T-cell (primary cell): ENCODE measurements around the gene RAB40B. TPM values are rescaled to one million over a fixed set of nuclear protein-coding genes. Genes with fewer than 3 reads are reported as not detected.

ENCODE experiments used
- ATAC-seq, 4 experiments: fragments of 200-7000 bp in 3 of 4; fragments of 150-1000 bp in 1 of 4; cut with Tn5 transposase; replicated peaks in 1 of 4; 1 replicate in 3 of 4; 2 replicates in 1 of 4; pipeline ENCODE4 v1.10.0; 2021; ENCODE audit warnings: moderate library complexity in 3 of 4, mild to moderate bottlenecking in 2 of 4, moderate number of reproducible peaks in 1 of 4
- CTCF ChIA-PET, 2 donors: fragments of 300-600 bp; sonication (Branson Sonifier 250); formaldehyde crosslinking; loops; one replicate each; lab custom pipeline; 2022; ENCODE audit warnings: antibody characterized with exemption in 2 of 2; lab: Charles Lee
- POLR2A ChIA-PET, 2 donors: fragments of 300-600 bp; sonication (Branson Sonifier 250); formaldehyde crosslinking; loops; one replicate each; lab custom pipeline; 2022; ENCODE audit warnings: antibody characterized with exemption in 2 of 2; lab: Charles Lee
- DNase-seq, 35 experiments: peaks; one replicate each; pipeline versions ENCODE4 v3.0.0 to v3.0.0-alpha.2; 2013 to 2023
- H3K27ac ChIP-seq: one replicate; pipeline ENCODE4 v1.5.1; 2013; ENCODE audit warnings: low read length
- H3K27me3 ChIP-seq, 2 experiments: replicated peaks in 1 of 2; 1 replicate in 1 of 2; 2 replicates in 1 of 2; pipeline versions ENCODE4 v1.6.1 to v1.7.0; 2013; ENCODE audit warnings: low read length in 1 of 2, mixed read lengths in 1 of 2; ENCODE audit not compliant: control insufficient read depth in 2 of 2, insufficient read depth in 2 of 2; ENCODE audit errors: extremely low read depth in 1 of 2
- H3K36me3 ChIP-seq, 2 donors: 1 replicate in 1 of 2; 2 replicates in 1 of 2; pipeline versions ENCODE4 v1.6.1 to v1.7.0; 2013; ENCODE audit warnings: low read length in 1 of 2; ENCODE audit not compliant: control insufficient read depth in 2 of 2, insufficient read depth in 1 of 2; ENCODE audit errors: extremely low read depth in 1 of 2
- H3K4me1 ChIP-seq, 2 experiments: 1 replicate in 1 of 2; 2 replicates in 1 of 2; pipeline versions ENCODE4 v1.6.1 to v1.7.0; 2013; ENCODE audit warnings: low read length in 2 of 2, mixed read lengths in 1 of 2; ENCODE audit not compliant: insufficient read depth in 2 of 2, control insufficient read depth in 1 of 2; ENCODE audit errors: extremely low read depth in 1 of 2
- H3K4me3 ChIP-seq, 2 donors: 1 replicate in 1 of 2; 2 replicates in 1 of 2; pipeline versions ENCODE4 v1.5.1 to v1.7.0; 2013; ENCODE audit warnings: mild to moderate bottlenecking in 2 of 2, low read length in 1 of 2, moderate library complexity in 1 of 2; ENCODE audit not compliant: control insufficient read depth in 1 of 2; ENCODE audit errors: extremely low read depth in 1 of 2
- H3K9me3 ChIP-seq: 2 replicates; pipeline ENCODE4 v1.7.0; 2013
- H3K27ac Mint-ChIP-seq, 2 donors: one replicate each; pipeline ENCODE4 v1.8.0; 2020 to 2021; ENCODE audit warnings: mild to moderate bottlenecking in 2 of 2, mixed read lengths in 2 of 2
- H3K27me3 Mint-ChIP-seq, 2 donors: one replicate each; pipeline ENCODE4 v1.8.0; 2021 to 2022; ENCODE audit warnings: mixed read lengths in 2 of 2
- H3K36me3 Mint-ChIP-seq: one replicate; pipeline ENCODE4 v1.8.0; 2021; ENCODE audit warnings: mixed read lengths
- H3K4me1 Mint-ChIP-seq, 3 donors: one replicate each; pipeline ENCODE4 v1.8.0; 2020 to 2022; ENCODE audit warnings: mixed read lengths in 3 of 3, mild to moderate bottlenecking in 1 of 3
- H3K4me3 Mint-ChIP-seq, 3 donors: one replicate each; pipeline ENCODE4 v1.8.0; 2020 to 2022; ENCODE audit warnings: mild to moderate bottlenecking in 3 of 3, mixed read lengths in 3 of 3, moderate library complexity in 3 of 3
- H3K9me3 Mint-ChIP-seq, 3 donors: one replicate each; pipeline ENCODE4 v1.8.0; 2020 to 2022; ENCODE audit warnings: mixed read lengths in 3 of 3
- WGBS: methylation state at CpG from one replicate; pipeline ENCODE4 v1.1.5; 2013; ENCODE audit warnings: missing lambda C conversion rate; ENCODE audit not compliant: insufficient coverage; 5-methylcytosine and 5-hydroxymethylcytosine counted together
- total RNA-seq, 35 experiments: library from RNA in 6 of 35; stranded (reverse) in 6 of 35; fragments of 120-200 nt in 1 of 35; gene quantifications; one replicate each; pipeline versions ENCODE4 v1.2.1 to v1.2.4 and lab custom pipeline; 2013 to 2026

Gene RAB40B
- total RNA-seq, 5 donors from 2014 or later (not counting 1 experiment from before 2014, with no cell fraction given), result 4.4 to 8.7 (median 7.1) TPM

DNA sequence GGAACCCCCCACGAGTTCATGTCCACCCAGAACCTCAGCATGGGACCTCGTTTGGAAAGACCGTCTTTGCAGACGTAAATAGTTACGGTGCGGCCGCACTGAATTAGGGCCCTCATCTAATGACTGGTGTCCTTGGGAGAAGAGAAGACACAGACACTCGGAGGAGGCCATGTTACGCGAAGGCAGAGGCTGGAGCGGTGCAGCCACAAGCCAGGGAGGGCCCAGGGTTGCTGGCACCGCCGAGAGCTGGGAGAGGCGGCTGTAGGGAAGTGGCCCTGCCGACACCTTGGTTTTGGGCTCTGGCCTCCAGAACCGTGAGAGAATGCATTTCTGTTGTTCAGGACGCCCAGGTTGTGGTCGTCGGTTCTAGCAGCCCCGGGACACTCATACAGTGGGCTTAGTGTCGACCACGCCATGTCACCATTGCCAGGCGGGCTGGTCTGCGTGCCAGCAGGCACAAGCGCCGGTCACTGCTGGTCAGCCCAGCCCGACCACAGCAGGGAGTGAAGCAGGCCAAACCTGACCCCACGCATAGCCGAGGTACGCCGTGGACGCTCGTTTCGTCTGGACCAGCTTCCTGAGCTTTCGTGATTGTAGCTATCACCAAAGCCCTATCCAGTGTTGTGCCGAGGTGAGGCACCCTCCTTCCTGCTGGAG, 39.6 kb downstream of the RAB40B start:
- no peaks in the 10 kb centered on the region for H3K27me3 Mint-ChIP-seq
- Histone ChIP-seq H3K4me1 (no peaks in the 10 kb centered on the region), H3K27me3 (no peaks in the 10 kb centered on the region), H3K4me3 (no peak overlapping the region), H3K27ac (no peak overlapping the region), H3K36me3 (peaks cover 2 to 3% of the 10 kb centered on the region in 2 donors), H3K9me3 (no peaks in the 10 kb centered on the region)
- WGBS, result 94% methylated on average over 36 of the region's 36 CpGs
- ChIA-PET CTCF (no interaction called here), POLR2A (no interaction called here)
- H3K9me3 Mint-ChIP-seq, result no peaks in the 10 kb centered on the region
- ATAC-seq (no peak), DNase-seq (no peak)
- H3K4me3 Mint-ChIP-seq, result no peak overlapping the region
- H3K4me1 Mint-ChIP-seq, result no peaks in the 10 kb centered on the region
- H3K27ac Mint-ChIP-seq, result no peak overlapping the region
- peaks cover 11% of the 10 kb centered on the region for H3K36me3 Mint-ChIP-seq

DNA sequence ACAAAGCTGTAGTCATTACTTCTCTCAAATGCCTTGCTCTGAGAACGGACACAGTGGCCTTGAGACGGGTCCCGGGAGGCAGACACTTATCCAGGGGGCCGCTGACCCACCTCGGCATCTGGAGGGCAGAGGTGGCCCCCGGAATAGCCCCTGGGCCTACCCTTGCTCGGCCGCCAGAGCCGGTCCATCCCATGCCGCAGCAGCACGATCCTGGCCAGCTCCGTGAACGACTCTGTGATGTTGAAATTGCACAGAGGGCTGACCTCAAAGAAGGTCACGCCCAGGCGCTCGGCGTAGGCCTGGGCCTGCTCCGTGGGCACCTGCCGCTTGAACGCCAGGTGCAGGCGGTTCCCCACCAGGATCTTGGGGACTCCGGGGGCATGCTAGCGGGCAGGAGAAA, 40.2 kb downstream of the RAB40B start:
- H3K4me1 Mint-ChIP-seq, result no peaks in the 10 kb centered on the region
- no peak overlapping the region for H3K4me3 ChIP-seq
- ChIA-PET CTCF (no interaction called here), POLR2A (no interaction called here)
- H3K27me3 ChIP-seq, result no peaks in the 10 kb centered on the region
- no peak for DNase-seq
- whole genome bisulfite sequencing, result 90% methylated on average over 23 of the region's 23 CpGs
- H3K9me3 Mint-ChIP-seq, result no peaks in the 10 kb centered on the region
- H3K36me3 Mint-ChIP-seq, result peaks cover 11% of the 10 kb centered on the region
- no peak overlapping the region for H3K27ac ChIP-seq
- H3K27ac Mint-ChIP-seq, result no peak overlapping the region
- H3K9me3 ChIP-seq, result no peaks in the 10 kb centered on the region
- H3K4me3 Mint-ChIP-seq, result no peak overlapping the region
- no peak for ATAC-seq
- H3K4me1 ChIP-seq, result no peaks in the 10 kb centered on the region
- H3K36me3 ChIP-seq, result peaks cover 2 to 3% of the 10 kb centered on the region in 2 donors
- H3K27me3 Mint-ChIP-seq, result no peaks in the 10 kb centered on the region

DNA sequence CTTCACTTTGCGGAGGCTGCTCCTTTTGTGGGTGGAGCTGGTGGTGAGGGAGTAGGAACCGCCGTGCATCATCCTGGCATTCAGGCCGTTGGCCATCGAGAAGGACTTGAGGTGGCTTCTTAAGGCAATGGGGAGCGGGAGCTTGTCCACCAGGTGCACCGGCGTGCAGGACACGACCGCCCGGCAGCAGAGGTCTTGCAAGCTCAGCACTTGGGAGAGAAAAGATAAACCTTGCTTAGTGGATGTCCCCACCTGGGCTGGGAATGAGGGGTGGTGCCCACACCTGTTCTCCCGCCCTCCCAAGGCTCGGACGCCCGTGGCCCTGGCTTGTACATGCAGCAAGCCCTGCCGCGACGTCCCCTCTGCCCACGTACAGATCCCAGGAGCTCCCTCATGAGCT, 40.6 kb downstream of the RAB40B start:
- no peaks in the 10 kb centered on the region for H3K4me1 Mint-ChIP-seq
- no peak for ATAC-seq
- H3K36me3 Mint-ChIP-seq, result peaks cover 11% of the 10 kb centered on the region
- no peaks in the 10 kb centered on the region for H3K27me3 ChIP-seq
- WGBS, result 94% methylated on average over 19 of the region's 19 CpGs
- no peaks in the 10 kb centered on the region for H3K27me3 Mint-ChIP-seq
- H3K27ac Mint-ChIP-seq, result no peak overlapping the region
- no peak overlapping the region for H3K4me3 Mint-ChIP-seq
- no peak overlapping the region for H3K4me3 ChIP-seq
- no peaks in the 10 kb centered on the region for H3K9me3 ChIP-seq
- POLR2A ChIA-PET, result interaction anchor here in 1 of 2 donors (0.6 kb wide), 1 partner anchor 17 kb away, joined by 7 read pairs; no protein-coding TSS in a partner anchor
- DNase-seq, result no peak
- H3K4me1 ChIP-seq, result no peaks in the 10 kb centered on the region
- H3K9me3 Mint-ChIP-seq, result no peaks in the 10 kb centered on the region
- CTCF ChIA-PET, result no interaction called here
- no peak overlapping the region for H3K27ac ChIP-seq
- peaks cover 2 to 3% of the 10 kb centered on the region in 2 donors for H3K36me3 ChIP-seq

DNA sequence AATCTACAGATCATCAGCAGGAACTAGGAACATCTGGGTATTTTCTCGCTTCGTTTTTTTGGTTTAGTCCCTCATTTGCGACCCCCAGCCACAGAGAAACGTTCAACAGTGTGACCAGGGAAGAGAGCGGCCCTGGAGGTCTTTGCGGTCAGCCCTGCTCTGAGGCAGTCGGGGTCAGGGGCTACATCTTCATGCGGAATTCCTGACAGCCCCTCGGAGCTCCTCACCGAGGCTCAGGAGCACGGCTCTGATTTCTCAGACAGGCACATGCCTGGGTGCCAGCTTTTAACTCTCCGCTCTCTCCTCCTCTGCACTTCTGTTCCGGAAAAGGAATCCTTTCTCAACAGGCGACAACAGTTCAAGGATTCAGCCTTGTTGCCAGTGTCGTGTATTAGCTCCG, 42.2 kb downstream of the RAB40B start:
- H3K4me1 Mint-ChIP-seq, result no peaks in the 10 kb centered on the region
- no peak overlapping the region for H3K27ac Mint-ChIP-seq
- CTCF ChIA-PET, result no interaction called here
- H3K9me3 ChIP-seq, result no peaks in the 10 kb centered on the region
- DNase-seq (no peak), ATAC-seq (no peak)
- peaks cover 11% of the 10 kb centered on the region for H3K36me3 Mint-ChIP-seq
- no peak overlapping the region for H3K27ac ChIP-seq
- H3K27me3 Mint-ChIP-seq, result no peaks in the 10 kb centered on the region
- no peaks in the 10 kb centered on the region for H3K9me3 Mint-ChIP-seq
- H3K4me1 ChIP-seq, result no peaks in the 10 kb centered on the region
- POLR2A ChIA-PET, result no interaction called here
- 95% methylated on average over 16 of the region's 16 CpGs for WGBS
- H3K36me3 ChIP-seq, result peaks cover 1 to 2% of the 10 kb centered on the region in 2 donors
- H3K27me3 ChIP-seq, result no peaks in the 10 kb centered on the region
- H3K4me3 ChIP-seq, result no peak overlapping the region
- H3K4me3 Mint-ChIP-seq, result no peak overlapping the region

DNA sequence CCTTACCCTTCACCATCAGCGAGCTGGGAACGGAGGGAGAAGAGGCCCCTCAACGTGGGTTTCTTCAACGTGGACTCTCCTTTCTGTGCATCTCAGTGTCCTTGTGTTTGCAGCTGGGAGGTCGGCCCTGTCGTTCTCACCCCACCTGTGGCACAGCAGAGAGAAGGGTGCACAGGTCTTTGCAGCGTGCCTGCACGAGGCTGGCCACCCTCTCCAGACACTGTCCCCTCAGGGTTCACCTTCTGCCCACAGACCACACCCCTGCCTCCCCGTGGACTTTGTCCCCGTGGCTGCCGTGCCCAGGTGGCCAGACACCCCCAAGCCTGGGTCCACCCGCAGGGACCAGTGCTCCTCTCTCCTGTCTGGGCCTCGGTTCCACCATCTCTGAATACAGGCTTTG, 43.0 kb downstream of the RAB40B start:
- Histone ChIP-seq H3K27me3 (no peaks in the 10 kb centered on the region), H3K4me3 (no peak overlapping the region), H3K36me3 (peaks cover 0 to 2% of the 10 kb centered on the region in 2 donors), H3K9me3 (no peaks in the 10 kb centered on the region), H3K4me1 (no peaks in the 10 kb centered on the region), H3K27ac (no peak overlapping the region)
- Mint-ChIP-seq H3K36me3 (peaks cover 11% of the 10 kb centered on the region), H3K4me3 (no peak overlapping the region), H3K9me3 (no peaks in the 10 kb centered on the region), H3K27me3 (no peaks in the 10 kb centered on the region), H3K27ac (no peak overlapping the region), H3K4me1 (no peaks in the 10 kb centered on the region)
- POLR2A ChIA-PET, result no interaction called here
- 75% methylated on average over 11 of the region's 13 CpGs for WGBS
- no peak for DNase-seq
- CTCF ChIA-PET, result no interaction called here
- no peak for ATAC-seq

DNA sequence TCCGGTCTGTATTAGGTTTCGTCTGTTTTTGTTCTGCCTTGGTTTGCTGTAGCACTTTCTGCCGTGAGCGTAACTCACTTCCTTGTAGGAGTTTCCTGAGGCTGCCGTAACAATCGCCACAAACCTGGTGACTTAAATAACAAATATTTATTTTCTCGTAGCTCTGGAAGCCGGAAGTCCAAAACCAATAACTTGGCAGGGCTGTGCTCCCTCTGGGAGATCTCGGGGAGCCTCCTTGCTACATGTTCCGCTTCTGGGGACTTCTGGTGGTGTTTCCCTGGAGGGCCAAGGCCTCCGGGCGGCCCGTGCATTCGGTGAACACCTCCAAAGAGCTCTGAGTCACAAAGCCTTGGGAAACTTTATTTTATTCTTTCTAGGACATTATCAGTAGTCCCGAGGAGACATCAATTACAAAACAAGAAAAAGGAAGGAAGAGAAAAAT, 43.4 kb downstream of the RAB40B start:
- Mint-ChIP-seq H3K4me3 (no peak overlapping the region), H3K27ac (no peak overlapping the region), H3K9me3 (no peaks in the 10 kb centered on the region), H3K27me3 (no peaks in the 10 kb centered on the region), H3K36me3 (peaks cover 10% of the 10 kb centered on the region), H3K4me1 (peaks cover 0 to 4% (median 0%) of the 10 kb centered on the region in 3 donors)
- no peaks in the 10 kb centered on the region for H3K4me1 ChIP-seq
- 83% methylated on average over 5 of the region's 15 CpGs for WGBS
- no peaks in the 10 kb centered on the region for H3K27me3 ChIP-seq
- H3K36me3 ChIP-seq, result peaks cover 0 to 2% of the 10 kb centered on the region in 2 donors
- POLR2A ChIA-PET, result no interaction called here
- CTCF ChIA-PET, result no interaction called here
- no peak overlapping the region for H3K27ac ChIP-seq
- DNase-seq, result no peak
- no peaks in the 10 kb centered on the region for H3K9me3 ChIP-seq
- no peak for ATAC-seq
- H3K4me3 ChIP-seq, result no peak overlapping the region
